Ramos (cell line): Measurements from ENCODE around the gene STT3B.
"Not testable (repeated sequence)": the region's sequence is repeated elsewhere in the genome, so short reads cannot be mapped to it uniquely, and the experiment has no call there.

Source experiments
- in situ Hi-C: fragments of 300-500 bp; cut with MboI; formaldehyde crosslinking; loops from one replicate; pipeline ENCODE4 v1.14.3; 2022; ENCODE audit warnings: low sequenced_read_pairs; ENCODE audit not compliant: unreplicated experiment

Gene STT3B

GRCh38 chr3:31532587-31533168 lies at the start of gene STT3B:
STT3B (plus strand) TSS chr3:31532925; CDS start chr3:31532999, 74 bp downstream.
- in situ Hi-C loops: no loop called here

GRCh38 chr3:31483776-31484175 lies 48.9 kb upstream of the STT3B start:
- in situ Hi-C loops: no loop called here

DNA sequence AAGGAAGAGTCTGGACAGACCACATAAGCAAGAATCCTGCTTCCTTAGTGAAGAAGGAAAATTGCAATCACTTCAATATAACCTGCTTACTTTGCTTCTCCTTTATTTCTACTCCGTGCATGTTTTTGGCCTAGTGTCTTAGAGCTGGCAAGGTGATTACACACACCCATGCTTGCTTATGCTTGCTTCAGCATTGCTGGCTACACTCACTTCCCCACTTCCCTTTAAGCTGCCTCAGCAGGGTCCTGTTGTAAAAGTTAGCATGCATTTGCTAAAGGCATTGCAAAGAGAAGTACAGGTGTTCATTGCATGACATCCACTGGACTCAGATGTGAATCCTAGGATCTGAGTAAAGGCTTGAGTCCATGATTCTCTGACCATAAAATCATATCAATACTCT lies 47.5 kb upstream of the STT3B start:
- in situ Hi-C loops: no loop called here

- in situ Hi-C loops: no loop called here
Measured at GRCh38 chr3:31486865-31487533, 45.7 kb upstream of the STT3B start.

DNA sequence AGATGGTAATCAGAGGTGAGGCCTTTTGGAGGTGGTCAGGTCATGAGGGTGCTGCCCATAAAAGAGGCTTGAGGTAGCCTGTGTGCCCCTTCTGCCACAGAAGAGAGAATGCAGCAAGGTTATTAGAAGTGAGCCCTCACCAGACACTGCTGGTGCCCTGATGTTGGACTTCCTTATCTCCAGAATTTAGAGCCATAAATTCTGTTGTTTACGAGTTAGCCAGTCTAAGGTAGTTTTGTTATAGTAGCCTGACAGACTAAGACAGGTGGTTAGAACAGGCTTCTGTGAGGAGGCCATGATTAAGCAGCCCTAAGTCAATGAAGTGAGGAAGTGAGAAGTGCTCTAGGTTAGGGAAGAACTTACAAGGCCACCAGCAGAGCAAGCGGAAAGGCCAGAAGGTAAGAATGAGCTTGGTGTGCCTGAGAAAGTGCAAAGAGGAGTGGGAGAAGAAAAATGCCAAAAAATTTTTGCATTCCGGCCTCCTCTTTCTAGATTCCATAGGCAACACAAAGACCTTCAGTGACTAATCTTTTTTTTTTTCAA lies 44.2 kb upstream of the STT3B start:
- in situ Hi-C loops: no loop called here

GRCh38 chr3:31490502-31490901 lies 42.2 kb upstream of the STT3B start:
- in situ Hi-C loops: no loop called here

DNA sequence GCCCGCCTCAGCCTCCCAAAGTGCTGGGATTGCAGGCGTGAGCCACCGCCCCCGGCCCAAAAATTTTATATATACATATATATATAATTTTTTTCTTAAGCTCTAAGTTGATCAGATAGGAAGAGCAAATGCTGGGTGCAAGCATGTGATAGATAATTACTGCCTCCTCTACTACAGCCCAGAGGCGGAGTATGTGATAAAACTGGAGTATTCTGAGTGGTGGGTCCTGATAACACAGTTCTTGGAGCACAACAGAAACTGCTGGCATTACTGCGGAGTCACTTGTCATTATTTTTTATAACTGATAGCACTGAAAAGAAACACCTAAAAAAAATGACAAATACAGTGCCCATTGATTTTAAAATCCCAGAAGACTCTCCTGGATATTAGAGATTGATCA lies 41.1 kb upstream of the STT3B start:
- in situ Hi-C loops: no loop called here

GRCh38 chr3:31493149-31493548 lies 39.6 kb upstream of the STT3B start:
- in situ Hi-C loops: no loop called here

DNA sequence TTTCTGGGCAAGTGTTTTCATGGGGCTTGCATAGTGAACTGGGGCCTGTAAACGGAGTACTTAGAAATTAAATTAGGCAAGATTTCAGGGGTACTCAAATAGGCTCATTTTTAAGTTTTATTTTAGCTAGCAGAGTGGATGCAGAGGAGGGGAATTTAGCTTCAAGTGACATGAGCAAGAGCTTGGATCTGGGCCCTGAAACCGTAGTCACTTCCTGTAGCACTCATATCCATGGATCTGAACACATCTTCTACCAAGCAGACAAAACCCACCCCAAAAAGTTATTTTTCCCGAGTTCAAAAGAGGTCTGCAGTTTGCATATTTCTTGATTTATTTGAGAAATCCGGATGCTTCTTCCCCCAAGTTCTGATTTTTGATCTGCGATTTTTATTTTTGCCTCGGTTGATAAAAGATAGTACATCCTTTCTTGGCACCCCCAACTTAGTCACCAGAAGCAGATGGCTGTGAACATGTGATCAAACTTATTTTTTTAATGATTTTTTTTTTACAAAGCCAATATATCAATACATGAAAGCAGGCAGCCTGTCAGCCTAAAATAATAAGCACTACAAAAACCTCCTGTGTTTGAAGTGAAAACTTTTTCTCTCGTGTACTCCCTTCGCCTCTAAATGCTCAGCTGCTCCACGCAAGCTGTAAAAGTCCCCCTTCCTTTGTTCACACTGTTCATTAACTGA lies 36.6 kb upstream of the STT3B start:
- in situ Hi-C loops: no loop called here

- in situ Hi-C loops: no loop called here
Measured at GRCh38 chr3:31498791-31499190, 33.9 kb upstream of the STT3B start.

- in situ Hi-C loops: no loop called here
Measured at GRCh38 chr3:31499281-31499680, 33.4 kb upstream of the STT3B start.

DNA sequence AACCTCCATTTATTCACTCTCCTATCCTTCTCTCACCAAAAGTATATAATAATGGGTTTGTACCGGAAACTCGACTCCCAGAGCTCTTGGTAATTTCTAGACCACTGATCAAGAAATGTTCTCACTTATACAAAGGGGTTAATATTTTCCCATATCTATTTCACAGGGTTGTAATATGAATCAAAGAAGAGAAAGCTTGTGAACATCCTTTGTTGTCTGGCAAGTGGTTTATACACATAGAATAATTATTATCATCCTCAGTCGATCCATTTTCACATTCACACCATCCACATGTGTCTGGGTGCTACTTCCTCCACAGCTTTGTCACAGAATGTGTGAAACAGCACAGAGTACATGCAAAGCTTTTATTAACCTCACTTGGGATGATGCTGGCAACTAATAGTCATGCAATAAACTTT lies 29.9 kb upstream of the STT3B start:
- in situ Hi-C loops: no loop called here

GRCh38 chr3:31503456-31503855 lies 29.3 kb upstream of the STT3B start:
- in situ Hi-C loops: no loop called here

GRCh38 chr3:31504230-31504629 lies 28.5 kb upstream of the STT3B start:
- in situ Hi-C loops: no loop called here

DNA sequence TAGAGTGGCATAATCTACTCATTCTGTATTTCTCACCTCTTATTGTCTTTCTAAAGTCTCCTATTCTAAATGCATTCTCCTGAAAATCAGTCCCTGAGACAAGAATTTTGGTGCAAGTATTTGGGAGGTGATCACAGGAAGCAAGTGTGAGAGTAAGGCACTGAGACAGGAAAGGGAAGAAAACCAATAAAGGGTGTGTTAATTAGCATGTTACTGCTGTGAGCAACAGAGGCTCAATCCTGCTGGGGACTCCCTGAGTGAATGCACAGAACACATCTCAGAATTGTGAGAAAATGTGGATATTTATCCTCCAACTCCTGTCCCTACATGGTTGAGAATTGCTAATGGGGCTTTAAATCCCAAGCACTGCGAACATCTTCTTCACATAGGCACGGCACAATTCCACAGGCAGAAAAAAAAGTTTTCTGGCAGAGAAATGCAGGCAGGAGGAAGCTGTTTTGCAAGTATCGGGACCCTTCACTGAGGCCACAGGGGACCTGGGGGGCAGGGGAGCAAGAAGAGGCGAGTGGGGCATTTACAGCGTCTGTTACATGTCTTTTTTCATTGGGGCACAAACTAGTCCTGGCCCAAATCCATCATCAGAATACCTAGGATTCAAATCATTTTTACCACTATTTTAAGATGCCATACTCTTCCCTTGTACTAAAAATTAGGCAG lies 27.2 kb upstream of the STT3B start:
- in situ Hi-C loops: no loop called here

- in situ Hi-C loops: not testable (repeated sequence)
Measured at GRCh38 chr3:31506515-31506914, 26.2 kb upstream of the STT3B start.

GRCh38 chr3:31508452-31509146 lies 24.1 kb upstream of the STT3B start:
- in situ Hi-C loops: no loop called here

- in situ Hi-C loops: no loop called here
Measured at GRCh38 chr3:31509147-31509728, 23.5 kb upstream of the STT3B start.

GRCh38 chr3:31514570-31514969 lies 18.2 kb upstream of the STT3B start:
- in situ Hi-C loops: no loop called here
